Measurements from ENCODE around the gene SEPHS1. TPM values are rescaled to one million over a fixed set of nuclear protein-coding genes. Genes with fewer than 3 reads are reported as not detected.

The SEPHS1 gene
- total RNA-seq, 1 experiment from 2014 or later = 61.8 TPM

- no peaks in the 10 kb centered on the region for H3K4me1 Mint-ChIP-seq (ENCODE audit: low read depth, unreplicated experiment)
- no peak overlapping the region for H3K27ac Mint-ChIP-seq (ENCODE audit: unreplicated experiment)
- TF ChIP-seq, protein P1, sequence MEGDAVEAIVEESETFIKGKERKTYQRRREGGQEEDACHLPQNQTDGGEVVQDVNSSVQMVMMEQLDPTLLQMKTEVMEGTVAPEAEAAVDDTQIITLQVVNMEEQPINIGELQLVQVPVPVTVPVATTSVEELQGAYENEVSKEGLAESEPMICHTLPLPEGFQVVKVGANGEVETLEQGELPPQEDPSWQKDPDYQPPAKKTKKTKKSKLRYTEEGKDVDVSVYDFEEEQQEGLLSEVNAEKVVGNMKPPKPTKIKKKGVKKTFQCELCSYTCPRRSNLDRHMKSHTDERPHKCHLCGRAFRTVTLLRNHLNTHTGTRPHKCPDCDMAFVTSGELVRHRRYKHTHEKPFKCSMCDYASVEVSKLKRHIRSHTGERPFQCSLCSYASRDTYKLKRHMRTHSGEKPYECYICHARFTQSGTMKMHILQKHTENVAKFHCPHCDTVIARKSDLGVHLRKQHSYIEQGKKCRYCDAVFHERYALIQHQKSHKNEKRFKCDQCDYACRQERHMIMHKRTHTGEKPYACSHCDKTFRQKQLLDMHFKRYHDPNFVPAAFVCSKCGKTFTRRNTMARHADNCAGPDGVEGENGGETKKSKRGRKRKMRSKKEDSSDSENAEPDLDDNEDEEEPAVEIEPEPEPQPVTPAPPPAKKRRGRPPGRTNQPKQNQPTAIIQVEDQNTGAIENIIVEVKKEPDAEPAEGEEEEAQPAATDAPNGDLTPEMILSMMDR (IDR thresholded peaks at IDR 0.05; ENCODE audit: unreplicated experiment) = no peak
- no TSS peak for BruUV-seq (replicated peaks)
- no peaks in the 10 kb centered on the region for H3K36me3 Mint-ChIP-seq (ENCODE audit: insufficient read depth, unreplicated experiment)
- H3K4me3 Mint-ChIP-seq (ENCODE audit: low read depth, unreplicated experiment) = no peak overlapping the region
- H3K27me3 Mint-ChIP-seq (ENCODE audit: unreplicated experiment) = peaks cover 40% of the 10 kb centered on the region
- intact Hi-C loops (cut with micrococcal nuclease; ENCODE audit: unreplicated experiment) = no loop called here
- CTCF ChIA-PET = interaction anchor here (1.7 kb wide), 1 partner anchor 22 kb away, joined by 4 read pairs; no protein-coding TSS in a partner anchor
- H3K9me3 Mint-ChIP-seq (ENCODE audit: low read depth, unreplicated experiment) = no peaks in the 10 kb centered on the region
- DNase-seq = no peak
Measured at GRCh38 chr10:13393640-13394039, 45.5 kb upstream of the SEPHS1 start.

- H3K9me3 Mint-ChIP-seq (ENCODE audit: low read depth, unreplicated experiment) = no peaks in the 10 kb centered on the region
- H3K4me3 Mint-ChIP-seq (ENCODE audit: low read depth, unreplicated experiment) = no peak overlapping the region
- H3K4me1 Mint-ChIP-seq (ENCODE audit: low read depth, unreplicated experiment) = no peaks in the 10 kb centered on the region
- intact Hi-C loops (cut with micrococcal nuclease; ENCODE audit: unreplicated experiment) = no loop called here
- no TSS peak for BruUV-seq (replicated peaks)
- CTCF ChIA-PET = interaction anchor here (1.7 kb wide), 1 partner anchor 21 kb away, joined by 4 read pairs; no protein-coding TSS in a partner anchor
- TF ChIP-seq, protein P1 (IDR thresholded peaks at IDR 0.05; ENCODE audit: unreplicated experiment) = no peak
- H3K27ac Mint-ChIP-seq (ENCODE audit: unreplicated experiment) = no peak overlapping the region
- DNase-seq = no peak
- H3K36me3 Mint-ChIP-seq (ENCODE audit: insufficient read depth, unreplicated experiment) = no peaks in the 10 kb centered on the region
- H3K27me3 Mint-ChIP-seq (ENCODE audit: unreplicated experiment) = peaks cover 49% of the 10 kb centered on the region
Measured at GRCh38 chr10:13392701-13393100, 44.6 kb upstream of the SEPHS1 start.

DNA sequence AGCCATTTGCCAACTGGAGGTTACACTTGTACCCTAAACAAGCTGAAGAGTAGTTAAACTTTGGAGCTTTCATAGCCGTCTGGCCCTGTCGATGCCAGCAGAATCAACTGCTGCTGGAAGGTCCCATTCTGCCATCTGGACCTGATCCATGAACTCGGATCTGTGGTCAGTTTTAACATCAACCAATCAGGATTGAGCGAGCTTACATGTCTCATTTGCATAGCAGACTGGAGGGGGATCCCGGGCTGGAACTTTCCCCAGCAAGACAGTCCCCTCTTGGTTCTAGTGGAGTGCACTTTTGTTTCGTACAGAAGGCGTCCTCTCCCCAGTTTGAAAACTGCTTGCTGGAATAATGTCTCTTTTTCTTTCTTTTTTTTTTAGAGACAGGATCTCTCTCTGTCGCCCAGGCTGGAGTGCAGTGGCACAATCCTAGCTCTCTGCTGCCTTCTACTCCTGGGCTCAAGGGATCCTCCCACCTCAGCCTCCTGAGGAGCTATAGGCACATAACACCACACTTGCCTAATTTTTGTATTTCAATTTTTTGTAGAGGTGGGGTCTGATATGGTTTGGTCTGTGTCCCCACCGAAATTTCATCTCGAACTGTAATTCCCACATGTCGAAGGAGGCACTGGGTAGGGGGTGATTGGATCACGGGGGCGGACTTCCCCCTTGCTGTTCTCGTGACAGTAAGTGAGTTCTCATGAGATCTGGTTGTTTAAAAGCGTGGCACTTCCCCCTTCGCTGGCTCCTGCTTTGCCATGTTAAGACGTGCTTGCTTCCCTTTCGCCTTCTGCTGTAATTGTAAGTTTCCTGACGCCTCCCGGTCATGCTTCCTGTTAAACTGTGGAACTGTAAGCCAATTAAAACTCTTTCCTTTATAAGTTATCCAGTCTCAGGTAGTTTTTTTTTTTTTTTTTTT is 42.8 kb upstream of the SEPHS1 start:
- no peaks in the 10 kb centered on the region for H3K36me3 Mint-ChIP-seq (ENCODE audit: insufficient read depth, unreplicated experiment)
- CTCF ChIA-PET = interaction anchor here (0.6 to 1.1 kb wide), 3 partner anchors 9 to 141 kb away, joined by 3 read pairs; no protein-coding TSS in a partner anchor
- H3K9me3 Mint-ChIP-seq (ENCODE audit: low read depth, unreplicated experiment) = no peaks in the 10 kb centered on the region
- no peak overlapping the region for H3K4me3 Mint-ChIP-seq (ENCODE audit: low read depth, unreplicated experiment)
- intact Hi-C loops (cut with micrococcal nuclease; ENCODE audit: unreplicated experiment) = no loop called here
- BruUV-seq (replicated peaks) = no TSS peak
- H3K4me1 Mint-ChIP-seq (ENCODE audit: low read depth, unreplicated experiment) = no peaks in the 10 kb centered on the region
- TF ChIP-seq, protein P1 (IDR thresholded peaks at IDR 0.05; ENCODE audit: unreplicated experiment) = no peak
- H3K27ac Mint-ChIP-seq (ENCODE audit: unreplicated experiment) = no peak overlapping the region
- no peak for DNase-seq
- H3K27me3 Mint-ChIP-seq (ENCODE audit: unreplicated experiment) = peaks cover 66% of the 10 kb centered on the region

DNA sequence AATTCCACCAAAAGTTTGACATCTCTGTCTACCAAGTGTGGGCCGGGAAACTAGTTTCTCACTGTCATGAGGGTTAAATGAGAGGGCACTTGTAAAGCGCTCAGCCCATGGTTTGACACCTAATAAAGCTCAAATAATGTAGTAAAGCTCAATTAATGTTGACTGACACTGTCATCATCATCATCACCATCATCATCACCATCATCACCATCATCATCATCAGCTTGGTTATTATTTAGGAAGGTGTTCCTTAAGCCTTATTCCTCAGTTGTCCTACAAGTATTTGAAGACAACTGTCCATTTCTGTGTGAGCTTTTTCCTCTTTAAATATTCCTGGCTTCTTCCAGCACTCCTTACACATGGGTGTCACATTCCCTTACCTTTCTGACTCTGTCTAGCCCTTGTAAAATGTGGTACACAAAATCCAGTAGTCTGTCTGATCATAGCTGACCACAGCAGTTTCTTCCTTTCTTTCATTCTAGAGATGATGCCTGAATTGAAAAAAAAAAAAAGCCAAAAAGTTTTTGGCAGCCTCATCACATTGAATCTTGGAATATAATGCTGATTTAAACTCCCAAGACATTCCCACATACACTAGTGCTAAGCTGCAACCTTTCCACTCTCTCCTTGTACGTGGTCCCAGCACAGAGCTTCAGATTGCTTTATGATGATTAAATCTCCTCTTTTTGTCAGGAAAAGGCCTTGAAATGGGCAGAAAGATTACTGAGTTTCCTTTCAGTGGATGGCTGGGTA is 40.6 kb upstream of the SEPHS1 start:
- CTCF ChIA-PET = interaction anchor here (0.7 to 1.6 kb wide), 3 partner anchors 13 to 40 kb away, joined by 3 to 9 read pairs (median 5); partner anchors contain the start of gene SEPHS1
- no peaks in the 10 kb centered on the region for H3K36me3 Mint-ChIP-seq (ENCODE audit: insufficient read depth, unreplicated experiment)
- no peaks in the 10 kb centered on the region for H3K9me3 Mint-ChIP-seq (ENCODE audit: low read depth, unreplicated experiment)
- TF ChIP-seq, protein P1 (IDR thresholded peaks at IDR 0.05; ENCODE audit: unreplicated experiment) = no peak
- H3K4me1 Mint-ChIP-seq (ENCODE audit: low read depth, unreplicated experiment) = no peaks in the 10 kb centered on the region
- peaks cover 55% of the 10 kb centered on the region for H3K27me3 Mint-ChIP-seq (ENCODE audit: unreplicated experiment)
- intact Hi-C loops (cut with micrococcal nuclease; ENCODE audit: unreplicated experiment) = no loop called here
- H3K27ac Mint-ChIP-seq (ENCODE audit: unreplicated experiment) = no peak overlapping the region
- no TSS peak for BruUV-seq (replicated peaks)
- DNase-seq = no peak
- no peak overlapping the region for H3K4me3 Mint-ChIP-seq (ENCODE audit: low read depth, unreplicated experiment)

Data from Calu3 (cell line).